ENCODE results near the gene NDC80.

Gene NDC80

DNA sequence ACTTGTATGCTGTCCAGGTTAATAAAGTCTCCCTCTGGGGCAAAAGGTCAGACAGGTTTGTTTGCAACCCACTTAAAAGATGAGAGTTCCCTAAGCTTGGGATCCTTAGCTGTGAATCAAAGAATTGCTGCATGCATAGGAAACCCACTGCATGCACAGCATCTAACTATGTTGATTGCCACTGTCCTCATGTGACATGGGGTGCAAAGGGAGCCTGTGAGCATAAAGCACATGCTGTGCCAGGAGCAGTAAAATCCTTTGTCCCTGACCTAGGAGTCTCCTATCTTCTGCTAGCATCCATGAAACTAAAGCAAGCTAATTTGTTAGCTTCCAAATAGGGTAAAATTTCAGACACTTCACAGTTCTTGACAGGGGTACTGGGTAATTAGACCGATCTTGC, 13.8 kb upstream of the NDC80 start:
- no peak for DNase-seq

- DNase-seq: no peak
Measured at GRCh38 chr18:2559249-2559648, 12.1 kb upstream of the NDC80 start.

- no peak for DNase-seq
Measured at GRCh38 chr18:2564373-2564772, 7.0 kb upstream of the NDC80 start.

- DNase-seq: no peak
Measured at GRCh38 chr18:2568129-2568528, 3.2 kb upstream of the NDC80 start.

DNA sequence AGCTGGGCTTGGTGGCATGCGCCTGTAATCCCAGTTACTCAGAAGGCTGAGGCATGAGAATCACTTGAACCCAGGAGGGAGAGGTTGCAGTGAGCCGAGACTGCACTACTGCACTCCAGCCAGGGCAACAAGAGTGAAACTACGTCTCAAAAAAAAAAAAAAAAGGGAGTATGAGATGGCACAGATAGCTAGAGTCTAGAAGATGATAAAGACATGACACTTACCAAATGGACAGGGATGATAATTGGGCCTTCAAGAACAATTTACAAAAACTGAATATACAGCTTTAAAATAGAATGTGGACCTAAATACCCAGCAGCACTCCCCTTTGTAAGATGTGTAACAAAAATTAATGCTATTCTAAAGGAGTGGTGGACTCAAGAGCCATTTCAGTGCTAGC, 2.8 kb upstream of the NDC80 start:
- DNase-seq: no peak

GRCh38 chr18:2569338-2570207, 1.8 kb upstream of the NDC80 start:
- no peak for DNase-seq

DNA sequence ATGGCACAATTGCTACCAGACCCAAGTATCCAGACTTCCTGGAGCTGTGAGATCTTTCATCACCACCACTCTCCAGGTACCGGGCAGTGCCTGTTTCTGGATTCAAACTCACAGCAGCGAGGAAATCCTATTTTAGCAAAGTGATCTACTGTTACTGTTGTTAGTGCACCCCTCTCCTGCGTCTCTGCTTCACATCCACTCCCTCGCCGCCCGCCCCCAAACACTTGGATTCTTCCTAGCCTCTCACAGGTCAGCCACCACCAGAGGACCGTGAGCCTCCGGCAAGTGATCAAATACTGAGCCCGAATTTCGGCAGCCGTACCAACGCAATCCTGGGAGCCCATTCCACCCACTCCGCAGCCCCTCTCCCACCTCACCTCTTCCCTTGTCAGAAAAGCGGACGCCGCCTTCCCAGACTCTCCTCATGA, 571 bp upstream of the NDC80 start:
- DNase-seq: peak in 55 of 58 donors; percentile 52 to 94 (median 73)

DNA sequence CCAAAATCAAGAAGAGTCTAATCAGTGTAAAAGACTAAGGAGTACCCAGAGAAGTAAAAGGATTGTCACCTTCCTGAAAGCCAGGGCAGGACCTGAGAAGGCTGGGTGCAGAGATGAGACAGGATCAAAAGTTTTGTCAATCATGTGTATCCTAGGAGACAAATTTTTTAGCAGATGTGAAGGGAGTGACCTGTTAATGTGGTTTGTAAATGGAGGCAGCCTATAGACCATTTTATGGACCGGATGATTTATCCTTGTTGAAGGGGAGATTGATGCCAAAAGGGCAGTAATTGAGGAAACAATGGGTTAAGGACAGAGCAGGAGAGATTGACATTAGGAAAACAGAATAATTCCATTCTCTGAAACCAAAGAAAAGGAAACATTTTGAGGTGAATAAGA, 813 bp downstream of the NDC80 start:
- DNase-seq: no peak

DNA sequence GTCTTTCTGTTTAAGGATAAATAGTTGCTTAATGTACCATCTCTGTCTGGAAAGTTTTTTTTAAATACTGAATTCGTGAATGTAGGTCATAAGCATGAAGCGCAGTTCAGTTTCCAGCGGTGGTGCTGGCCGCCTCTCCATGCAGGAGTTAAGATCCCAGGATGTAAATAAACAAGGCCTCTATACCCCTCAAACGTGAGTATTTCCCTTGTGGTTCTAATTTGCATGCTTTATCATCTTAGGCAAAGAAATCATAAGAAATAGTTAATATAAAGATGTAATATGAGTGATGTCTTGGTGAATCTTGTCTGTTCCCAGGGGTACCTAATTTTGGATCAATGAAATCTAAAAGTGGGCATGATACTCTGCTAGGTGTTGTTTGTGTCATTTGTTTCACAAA, 1.5 kb downstream of the NDC80 start:
- DNase-seq: no peak

DNA sequence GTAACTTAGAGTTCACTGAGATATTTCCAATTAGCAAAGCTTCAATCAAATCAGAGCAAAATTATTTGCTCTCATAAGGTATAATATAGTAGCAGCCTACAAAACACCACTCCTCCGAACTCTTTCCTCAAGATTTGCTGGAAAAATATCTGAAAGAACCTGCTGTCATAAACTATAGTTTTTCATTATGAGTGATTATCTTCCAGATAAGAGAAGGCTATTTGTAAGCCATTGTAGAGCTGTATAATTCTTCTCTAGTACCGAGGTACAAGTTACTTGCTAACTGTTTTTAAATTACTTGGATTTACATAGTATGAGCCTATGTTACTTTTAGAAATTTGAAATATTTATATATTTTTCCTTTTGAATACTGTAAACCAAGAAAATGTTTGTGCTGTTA, 2.1 kb downstream of the NDC80 start:
- DNase-seq: no peak

GRCh38 chr18:2587788-2588187, 16.4 kb downstream of the NDC80 start:
- DNase-seq: no peak

DNA sequence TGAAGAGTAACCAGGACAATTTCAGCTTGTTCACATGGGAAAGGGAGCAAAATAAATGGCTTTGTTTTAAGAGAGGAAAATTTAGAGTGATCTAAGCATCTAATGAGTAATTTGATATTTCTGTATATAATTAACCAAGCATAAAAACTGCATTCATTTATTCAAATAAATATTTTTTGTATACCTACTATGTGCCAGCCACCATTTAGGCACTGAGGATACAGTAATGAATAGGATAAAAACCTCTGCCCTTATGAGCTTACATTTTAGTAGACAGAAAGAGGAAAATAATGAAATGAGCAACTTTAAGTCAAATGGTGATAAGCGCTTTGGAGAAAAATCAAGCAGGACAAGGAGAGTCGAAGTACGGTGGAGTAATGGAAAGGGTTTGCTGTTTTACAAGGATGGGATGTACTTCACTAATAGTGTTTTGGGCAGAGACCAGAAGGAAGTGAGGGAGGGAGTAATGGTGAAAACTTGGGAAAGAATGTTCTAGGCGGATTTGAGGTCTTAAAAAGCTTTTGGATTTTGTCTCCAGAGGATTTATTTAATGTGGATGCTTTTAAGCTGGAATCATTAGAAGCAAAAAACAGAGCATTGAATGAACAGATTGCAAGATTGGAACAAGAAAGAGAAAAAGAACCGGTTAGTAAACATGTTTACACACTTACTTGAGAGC, 17.4 kb downstream of the NDC80 start:
- no peak for DNase-seq

DNA sequence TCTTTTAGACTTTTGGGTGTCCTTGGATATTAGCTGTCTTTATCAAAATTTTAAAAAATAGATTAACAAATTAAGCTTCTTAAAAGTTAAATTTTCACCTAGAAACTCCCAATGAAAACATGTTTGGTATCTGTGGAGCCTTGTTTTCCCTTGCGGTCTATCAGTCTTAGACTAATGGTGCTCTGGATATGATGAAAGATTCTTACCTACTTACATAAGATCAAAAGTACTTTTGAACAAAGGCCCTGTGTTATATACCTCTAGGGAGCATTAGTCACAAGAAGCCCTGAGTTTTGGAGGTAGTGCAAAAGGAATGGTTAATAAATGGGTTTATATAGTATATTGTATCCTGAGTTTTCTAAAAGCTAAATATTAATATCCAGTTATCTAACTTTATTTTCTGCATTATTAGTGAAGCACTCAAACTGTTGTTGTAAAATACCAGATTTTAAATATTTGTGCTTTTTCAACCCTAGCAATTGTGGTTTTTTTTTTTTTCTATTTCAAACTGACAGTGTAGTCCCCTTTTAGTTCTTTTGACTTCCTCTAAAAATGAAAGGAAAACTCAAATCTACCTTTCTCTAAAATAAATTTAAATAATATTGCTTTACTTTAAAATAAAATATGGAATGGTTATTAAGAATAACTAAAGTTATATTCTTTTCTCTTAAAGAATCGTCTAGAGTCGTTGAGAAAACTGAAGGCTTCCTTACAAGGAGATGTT, 18.1 kb downstream of the NDC80 start:
- no peak for DNase-seq

- no peak for DNase-seq
Measured at GRCh38 chr18:2590303-2590702, 18.9 kb downstream of the NDC80 start.

- DNase-seq: no peak
Measured at GRCh38 chr18:2597639-2598038, 26.3 kb downstream of the NDC80 start.

- DNase-seq: no peak
Measured at GRCh38 chr18:2602844-2603243, 31.5 kb downstream of the NDC80 start.

- DNase-seq: no peak
Measured at GRCh38 chr18:2606335-2606734, 35.0 kb downstream of the NDC80 start.

- DNase-seq: no peak
Measured at GRCh38 chr18:2609604-2610003, 38.2 kb downstream of the NDC80 start.

GRCh38 chr18:2610549-2610948, 39.2 kb downstream of the NDC80 start:
- no peak for DNase-seq

GRCh38 chr18:2612996-2613395, 41.6 kb downstream of the NDC80 start:
- DNase-seq: no peak

GRCh38 chr18:2617401-2617998, 46.1 kb downstream of the NDC80 start:
- no peak for DNase-seq

- DNase-seq: no peak
Measured at GRCh38 chr18:2618009-2618408, 46.7 kb downstream of the NDC80 start.
